WERI-Rb-1 (cell line): Measurements from ENCODE around the gene VPS11.
"Not testable (repeated sequence)": the region's sequence is repeated elsewhere in the genome, so short reads cannot be mapped to it uniquely, and the experiment has no call there.

Experiments used
- DNase-seq: peaks from one replicate; pipeline ENCODE4 v3.0.0-alpha.2; 2020
- H3K27ac ChIP-seq: fragments of 250-450 bp; sonication (Bioruptor Pico); 2 replicates; pipeline ENCODE4 v1.5.1; 2020; ENCODE audit warnings: mild to moderate bottlenecking, moderate library complexity
- H3K27me3 ChIP-seq: fragments of 250-450 bp; sonication (Bioruptor Pico); 2 replicates; pipeline ENCODE4 v1.5.1; 2021; ENCODE audit warnings: mild to moderate bottlenecking, low read depth, moderate library complexity; ENCODE audit not compliant: insufficient read depth, severe bottlenecking
- H3K36me3 ChIP-seq: fragments of 250-450 bp; sonication (Bioruptor Pico); 2 replicates; pipeline ENCODE4 v1.5.1; 2020; ENCODE audit warnings: mild to moderate bottlenecking, moderate library complexity
- H3K4me3 ChIP-seq: 2 replicates; pipeline ENCODE4 v1.5.1; 2011; ENCODE audit warnings: low read depth, mild to moderate bottlenecking, control low read depth, low read length
- H3K9me3 ChIP-seq: fragments of 250-450 bp; sonication (Bioruptor Pico); 2 replicates; pipeline ENCODE4 v1.5.1; 2021; ENCODE audit warnings: mild to moderate bottlenecking, moderate library complexity; ENCODE audit not compliant: severe bottlenecking
- CTCF ChIP-seq: IDR thresholded peaks from 2 replicates; pipeline ENCODE4 v1.5.1; 2011; ENCODE audit warnings: low read depth, mild to moderate bottlenecking, control low read depth, inconsistent platforms, low read length

VPS11 gene

GRCh38 chr11:119099711-119100110 is 32.1 kb downstream of the VPS11 start:
- DNase-seq: no peak
- Histone ChIP-seq H3K27me3 (no peaks in the 10 kb centered on the region), H3K27ac (no peak overlapping the region), H3K9me3 (no peaks in the 10 kb centered on the region), H3K4me3 (no peak overlapping the region), H3K36me3 (peaks cover 33% of the 10 kb centered on the region)
- TF ChIP-seq CTCF: no peak

- Histone ChIP-seq H3K27me3 (no peaks in the 10 kb centered on the region), H3K36me3 (peaks cover 28% of the 10 kb centered on the region), H3K27ac (peak overlapping the region; percentile 98), H3K4me3 (peak overlapping the region; percentile 68), H3K9me3 (no peaks in the 10 kb centered on the region)
- TF ChIP-seq CTCF: peak; percentile 35; the same call in 1 of the 2 replicates
- no peak for DNase-seq
Measured at GRCh38 chr11:119100246-119100970, 32.8 kb downstream of the VPS11 start.

- no peak for TF ChIP-seq CTCF
- no peak for DNase-seq
- Histone ChIP-seq H3K27ac (peak overlapping the region; percentile 98), H3K27me3 (no peaks in the 10 kb centered on the region), H3K36me3 (peaks cover 27% of the 10 kb centered on the region), H3K9me3 (no peaks in the 10 kb centered on the region), H3K4me3 (peak overlapping the region; percentile 68)
Measured at GRCh38 chr11:119100994-119101758, 33.6 kb downstream of the VPS11 start.

- no peak for TF ChIP-seq CTCF
- Histone ChIP-seq H3K27me3 (no peaks in the 10 kb centered on the region), H3K27ac (peak within 1 kb of the TSS; percentile 98), H3K9me3 (no peaks in the 10 kb centered on the region), H3K36me3 (peaks cover 20% of the 10 kb centered on the region), H3K4me3 (peak within 1 kb of the TSS; percentile 68)
- DNase-seq: peak; percentile 94
Measured at GRCh38 chr11:119101759-119102423, 34.3 kb downstream of the VPS11 start, which contains the start of gene DPAGT1. DPAGT1 (minus strand) TSS chr11:119101853; CDS start chr11:119101655, 198 bp downstream.

- not testable (repeated sequence) for H3K4me3 ChIP-seq, H3K36me3 ChIP-seq, H3K27me3 ChIP-seq, H3K9me3 ChIP-seq, DNase-seq
- H3K27ac ChIP-seq: peak overlapping the region; percentile 98
Measured at GRCh38 chr11:119103161-119103664, 35.6 kb downstream of the VPS11 start.

GRCh38 chr11:119103793-119104192 is 36.2 kb downstream of the VPS11 start:
- H3K4me3 ChIP-seq: no peak overlapping the region
- peak; percentile 47; the same call in 1 of the 2 replicates for TF ChIP-seq CTCF
- H3K27ac ChIP-seq: peak overlapping the region; percentile 98
- H3K36me3 ChIP-seq: peaks cover 2% of the 10 kb centered on the region
- H3K27me3 ChIP-seq: no peaks in the 10 kb centered on the region
- H3K9me3 ChIP-seq: no peaks in the 10 kb centered on the region
- DNase-seq: peak; percentile 73
